Neural cell (in vitro differentiated cells): ENCODE data around the gene BEND5. TPM values are rescaled to one million over a fixed set of nuclear protein-coding genes. Genes with fewer than 3 reads are reported as not detected.

ENCODE experiments used
- H2AFZ ChIP-seq: fragments of 200-600, 300-800 bp; sonication (generic), shearing (Covaris generic); 2 replicates; pipeline ENCODE4 v1.6.0; 2014; ENCODE audit warnings: low read depth, mild to moderate bottlenecking, antibody characterized with exemption, low read length, moderate library complexity
- H3F3A ChIP-seq: fragments of 200-600 bp; shearing (Covaris generic); 2 replicates; pipeline ENCODE4 v1.6.1; 2016; ENCODE audit warnings: mild to moderate bottlenecking, moderate library complexity, mixed read lengths, antibody characterized with exemption, low read length; ENCODE audit not compliant: insufficient read depth, poor library complexity, severe bottlenecking
- H3K27ac ChIP-seq: fragments of 200-600, 300-800 bp; sonication (generic), shearing (Covaris generic); 2 replicates; pipeline ENCODE4 v1.5.1; 2014; ENCODE audit warnings: mild to moderate bottlenecking, low read length, moderate library complexity
- H3K27me3 ChIP-seq: fragments of 300-800, 200-600 bp; sonication (generic), shearing (Covaris generic); 2 replicates; pipeline ENCODE4 v1.6.0; 2014; ENCODE audit warnings: mild to moderate bottlenecking, low read depth, low read length, moderate library complexity; ENCODE audit not compliant: insufficient read depth
- H3K36me3 ChIP-seq: fragments of 300-800, 200-600 bp; sonication (generic), shearing (Covaris generic); 2 replicates; pipeline ENCODE4 v1.5.1; 2014; ENCODE audit warnings: mild to moderate bottlenecking, antibody characterized with exemption, low read length, moderate library complexity; ENCODE audit not compliant: insufficient read depth
- H3K4me2 ChIP-seq: fragments of 300-800, 200-600 bp; sonication (generic), shearing (Covaris generic); 2 replicates; pipeline ENCODE4 v1.6.0; 2014; ENCODE audit warnings: mild to moderate bottlenecking, low read length
- H3K4me3 ChIP-seq: fragments of 300-800, 200-600 bp; sonication (generic), shearing (Covaris generic); 2 replicates; pipeline ENCODE4 v1.5.1; 2014; ENCODE audit warnings: mild to moderate bottlenecking, low read length, moderate library complexity
- H3K79me2 ChIP-seq: fragments of 200-600 bp; shearing (Covaris generic); replicated peaks from 2 replicates; pipeline ENCODE4 v1.6.0; 2014; ENCODE audit warnings: mild to moderate bottlenecking, low read length, moderate library complexity; ENCODE audit not compliant: insufficient read depth
- H3K9ac ChIP-seq: fragments of 300-800, 200-600 bp; sonication (generic), shearing (Covaris generic); 2 replicates; pipeline ENCODE4 v1.6.1; 2016; ENCODE audit warnings: mild to moderate bottlenecking, low read length, mixed read lengths
- H3K9me2 ChIP-seq: fragments of 200-600 bp; shearing (Covaris generic); 2 replicates; pipeline ENCODE4 v1.6.1; 2016; ENCODE audit warnings: mild to moderate bottlenecking, low read length, mixed read lengths; ENCODE audit not compliant: insufficient read depth
- H3K9me3 ChIP-seq: fragments of 200-600, 300-800 bp; sonication (generic), shearing (Covaris generic); 2 replicates; pipeline ENCODE4 v1.6.1; 2016; ENCODE audit warnings: mild to moderate bottlenecking, mixed run types, low read length, moderate library complexity, mixed read lengths
- H4K20me1 ChIP-seq: fragments of 200-600 bp; shearing (Covaris generic); 2 replicates; pipeline ENCODE4 v1.6.1; 2016; ENCODE audit warnings: mild to moderate bottlenecking, mixed run types; ENCODE audit not compliant: insufficient read depth
- EP300 ChIP-seq: fragments of 450-650 bp; conservative IDR thresholded peaks from 2 replicates; pipeline ENCODE4 v1.6.1; 2014; ENCODE audit warnings: antibody characterized with exemption, mild to moderate bottlenecking, moderate library complexity; ENCODE audit not compliant: poor library complexity, severe bottlenecking
- EZH2 ChIP-seq: fragments of 200-600, 300-800 bp; shearing (Covaris generic), sonication (generic); IDR thresholded peaks from 2 replicates; pipeline ENCODE4 v1.6.1; 2014; ENCODE audit warnings: antibody characterized with exemption, low read length, borderline replicate concordance, mild to moderate bottlenecking; ENCODE audit not compliant: insufficient read depth, poor library complexity, severe bottlenecking
- MXI1 ChIP-seq: fragments of 450-650 bp; conservative IDR thresholded peaks from 2 replicates; pipeline ENCODE4 v1.6.1; 2014; ENCODE audit warnings: antibody characterized with exemption, mild to moderate bottlenecking; ENCODE audit not compliant: poor library complexity, severe bottlenecking
- POLR2AphosphoS5 ChIP-seq: IDR thresholded peaks from 2 replicates; pipeline ENCODE4 v1.6.1; 2012
- RAD21 ChIP-seq: fragments of 450-650 bp; conservative IDR thresholded peaks from 2 replicates; pipeline ENCODE4 v1.6.1; 2014; ENCODE audit warnings: antibody characterized with exemption, mild to moderate bottlenecking, moderate library complexity
- SMC3 ChIP-seq: fragments of 450-650 bp; conservative IDR thresholded peaks from 2 replicates; pipeline ENCODE4 v1.6.1; 2014; ENCODE audit warnings: antibody characterized with exemption, mild to moderate bottlenecking, moderate library complexity; ENCODE audit not compliant: poor library complexity
- TAF1 ChIP-seq: IDR thresholded peaks from 2 replicates; pipeline ENCODE4 v1.6.1; 2012; ENCODE audit warnings: low read depth
- polyA plus RNA-seq: library from polyadenylated mRNA; depleted of rRNA; stranded (reverse); fragments of >200 nt; gene quantifications from 2 replicates; pipeline ENCODE4 v1.2.3, GENCODE V29; 2014
- TF ChIP-seq, protein P1 (sequence below): fragments of 450-650 bp; IDR thresholded peaks from 2 replicates; pipeline ENCODE4 v1.5.1; 2014; ENCODE audit warnings: antibody characterized with exemption, mild to moderate bottlenecking, moderate library complexity; ENCODE audit not compliant: poor library complexity, severe bottlenecking
- TF ChIP-seq, protein P2 (sequence below): IDR thresholded peaks from 2 replicates; pipeline ENCODE4 v1.6.1; 2012; ENCODE audit warnings: borderline replicate concordance

Gene BEND5
- polyA plus RNA-seq, 1 donor from 2014 or later = 64.9 TPM

DNA sequence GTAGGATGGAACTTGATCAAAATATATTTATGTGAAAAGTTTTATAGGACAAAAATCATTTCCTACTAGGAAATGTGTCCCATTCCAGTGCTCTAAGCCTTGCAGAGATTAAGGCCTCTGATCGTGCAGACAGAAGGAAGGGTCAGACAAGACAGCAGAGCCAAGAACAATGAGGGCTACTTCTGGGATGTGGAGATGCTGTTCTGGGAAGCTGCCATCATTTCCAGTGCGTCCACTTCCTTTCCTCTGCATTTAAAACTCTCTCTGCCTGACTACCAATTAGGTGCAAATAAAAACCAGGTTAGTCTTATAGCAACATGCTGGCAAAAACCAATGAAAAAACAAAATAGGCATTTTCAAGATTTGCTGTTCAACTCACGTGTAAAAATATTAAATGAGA lies 36.1 kb downstream of the BEND5 start:
- Histone ChIP-seq H3K36me3 (peaks cover 9% of the 10 kb centered on the region), H3K4me2 (no peak overlapping the region), H3F3A (no peaks in the 10 kb centered on the region), H2AFZ (no peak overlapping the region), H4K20me1 (no peaks in the 10 kb centered on the region), H3K9me2 (no peaks in the 10 kb centered on the region), H3K27me3 (no peaks in the 10 kb centered on the region), H3K79me2 (no peaks in the 10 kb centered on the region), H3K9me3 (no peaks in the 10 kb centered on the region), H3K9ac (no peak overlapping the region), H3K27ac (no peak overlapping the region), H3K4me3 (no peak overlapping the region)
- no peak for TF ChIP-seq EP300
- TF ChIP-seq, protein P1, sequence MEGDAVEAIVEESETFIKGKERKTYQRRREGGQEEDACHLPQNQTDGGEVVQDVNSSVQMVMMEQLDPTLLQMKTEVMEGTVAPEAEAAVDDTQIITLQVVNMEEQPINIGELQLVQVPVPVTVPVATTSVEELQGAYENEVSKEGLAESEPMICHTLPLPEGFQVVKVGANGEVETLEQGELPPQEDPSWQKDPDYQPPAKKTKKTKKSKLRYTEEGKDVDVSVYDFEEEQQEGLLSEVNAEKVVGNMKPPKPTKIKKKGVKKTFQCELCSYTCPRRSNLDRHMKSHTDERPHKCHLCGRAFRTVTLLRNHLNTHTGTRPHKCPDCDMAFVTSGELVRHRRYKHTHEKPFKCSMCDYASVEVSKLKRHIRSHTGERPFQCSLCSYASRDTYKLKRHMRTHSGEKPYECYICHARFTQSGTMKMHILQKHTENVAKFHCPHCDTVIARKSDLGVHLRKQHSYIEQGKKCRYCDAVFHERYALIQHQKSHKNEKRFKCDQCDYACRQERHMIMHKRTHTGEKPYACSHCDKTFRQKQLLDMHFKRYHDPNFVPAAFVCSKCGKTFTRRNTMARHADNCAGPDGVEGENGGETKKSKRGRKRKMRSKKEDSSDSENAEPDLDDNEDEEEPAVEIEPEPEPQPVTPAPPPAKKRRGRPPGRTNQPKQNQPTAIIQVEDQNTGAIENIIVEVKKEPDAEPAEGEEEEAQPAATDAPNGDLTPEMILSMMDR = no peak
- no peak for TF ChIP-seq SMC3
- TF ChIP-seq, protein P2, sequence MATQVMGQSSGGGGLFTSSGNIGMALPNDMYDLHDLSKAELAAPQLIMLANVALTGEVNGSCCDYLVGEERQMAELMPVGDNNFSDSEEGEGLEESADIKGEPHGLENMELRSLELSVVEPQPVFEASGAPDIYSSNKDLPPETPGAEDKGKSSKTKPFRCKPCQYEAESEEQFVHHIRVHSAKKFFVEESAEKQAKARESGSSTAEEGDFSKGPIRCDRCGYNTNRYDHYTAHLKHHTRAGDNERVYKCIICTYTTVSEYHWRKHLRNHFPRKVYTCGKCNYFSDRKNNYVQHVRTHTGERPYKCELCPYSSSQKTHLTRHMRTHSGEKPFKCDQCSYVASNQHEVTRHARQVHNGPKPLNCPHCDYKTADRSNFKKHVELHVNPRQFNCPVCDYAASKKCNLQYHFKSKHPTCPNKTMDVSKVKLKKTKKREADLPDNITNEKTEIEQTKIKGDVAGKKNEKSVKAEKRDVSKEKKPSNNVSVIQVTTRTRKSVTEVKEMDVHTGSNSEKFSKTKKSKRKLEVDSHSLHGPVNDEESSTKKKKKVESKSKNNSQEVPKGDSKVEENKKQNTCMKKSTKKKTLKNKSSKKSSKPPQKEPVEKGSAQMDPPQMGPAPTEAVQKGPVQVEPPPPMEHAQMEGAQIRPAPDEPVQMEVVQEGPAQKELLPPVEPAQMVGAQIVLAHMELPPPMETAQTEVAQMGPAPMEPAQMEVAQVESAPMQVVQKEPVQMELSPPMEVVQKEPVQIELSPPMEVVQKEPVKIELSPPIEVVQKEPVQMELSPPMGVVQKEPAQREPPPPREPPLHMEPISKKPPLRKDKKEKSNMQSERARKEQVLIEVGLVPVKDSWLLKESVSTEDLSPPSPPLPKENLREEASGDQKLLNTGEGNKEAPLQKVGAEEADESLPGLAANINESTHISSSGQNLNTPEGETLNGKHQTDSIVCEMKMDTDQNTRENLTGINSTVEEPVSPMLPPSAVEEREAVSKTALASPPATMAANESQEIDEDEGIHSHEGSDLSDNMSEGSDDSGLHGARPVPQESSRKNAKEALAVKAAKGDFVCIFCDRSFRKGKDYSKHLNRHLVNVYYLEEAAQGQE = no peak
- no peak for TF ChIP-seq POLR2AphosphoS5
- no peak for TF ChIP-seq TAF1
- TF ChIP-seq MXI1 = no peak
- TF ChIP-seq EZH2 = no peak
- TF ChIP-seq RAD21 = no peak

DNA sequence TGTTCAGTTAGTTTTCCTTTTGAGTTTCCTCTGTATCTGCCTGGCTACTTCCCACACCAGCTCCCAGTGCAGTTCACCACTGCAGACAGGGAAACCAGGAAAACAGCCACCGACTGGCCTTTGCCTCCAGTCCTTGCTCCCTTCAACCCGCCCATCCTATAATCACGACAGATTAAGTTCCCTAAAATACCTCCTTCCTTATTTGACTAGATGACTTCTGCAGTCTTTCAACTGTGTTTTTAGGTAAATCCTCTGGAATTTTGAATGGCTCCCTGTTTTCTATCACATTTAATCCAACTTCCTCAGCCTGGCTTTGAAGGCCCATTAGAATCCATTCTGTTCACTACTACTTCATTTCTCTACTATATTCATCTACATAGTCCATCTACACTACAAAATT lies 37.6 kb downstream of the BEND5 start:
- Histone ChIP-seq H3K36me3 (peaks cover 9% of the 10 kb centered on the region), H3K27ac (no peak overlapping the region), H3K9ac (no peak overlapping the region), H3K79me2 (no peaks in the 10 kb centered on the region), H2AFZ (no peak overlapping the region), H4K20me1 (no peaks in the 10 kb centered on the region), H3K9me3 (no peaks in the 10 kb centered on the region), H3K9me2 (no peaks in the 10 kb centered on the region), H3K4me3 (no peak overlapping the region), H3K27me3 (no peaks in the 10 kb centered on the region), H3K4me2 (no peak overlapping the region), H3F3A (no peaks in the 10 kb centered on the region)
- TF ChIP-seq POLR2AphosphoS5 = no peak
- no peak for TF ChIP-seq TAF1
- no peak for TF ChIP-seq SMC3
- TF ChIP-seq, protein P1 = no peak
- TF ChIP-seq, protein P2 = no peak
- no peak for TF ChIP-seq EP300
- TF ChIP-seq EZH2 = no peak
- no peak for TF ChIP-seq RAD21
- TF ChIP-seq MXI1 = no peak
